Renal cortex interstitium (tissue), 11 donors: ENCODE results near the gene IMPA2. TPM values are rescaled to one million over a fixed set of nuclear protein-coding genes. Genes with fewer than 3 reads are reported as not detected.
A peak's percentile ranks its signal among the peaks of the same experiment; 100 is the strongest.
"Not testable (repeated sequence)": the region's sequence is repeated elsewhere in the genome, so short reads cannot be mapped to it uniquely, and the experiment has no call there.

ENCODE experiments used
- DNase-seq, 11 donors: peaks; one replicate each; pipeline ENCODE4 v3.0.0-alpha.2; 2013; ENCODE audit warnings: low read depth in 9 of 11, low spot score in 4 of 11; ENCODE audit errors: extremely low read depth in 1 of 11
- polyA plus RNA-seq, 3 donors: library from polyadenylated mRNA; unstranded; fragments of 120-200 nt; gene quantifications; one replicate each; pipeline ENCODE4 v1.2.1, GENCODE V29; 2013; ENCODE audit not compliant: insufficient read length in 3 of 3

IMPA2 gene
- polyA plus RNA-seq, 3 donors, result 92.3 to 128 (median 97.2) TPM

DNA sequence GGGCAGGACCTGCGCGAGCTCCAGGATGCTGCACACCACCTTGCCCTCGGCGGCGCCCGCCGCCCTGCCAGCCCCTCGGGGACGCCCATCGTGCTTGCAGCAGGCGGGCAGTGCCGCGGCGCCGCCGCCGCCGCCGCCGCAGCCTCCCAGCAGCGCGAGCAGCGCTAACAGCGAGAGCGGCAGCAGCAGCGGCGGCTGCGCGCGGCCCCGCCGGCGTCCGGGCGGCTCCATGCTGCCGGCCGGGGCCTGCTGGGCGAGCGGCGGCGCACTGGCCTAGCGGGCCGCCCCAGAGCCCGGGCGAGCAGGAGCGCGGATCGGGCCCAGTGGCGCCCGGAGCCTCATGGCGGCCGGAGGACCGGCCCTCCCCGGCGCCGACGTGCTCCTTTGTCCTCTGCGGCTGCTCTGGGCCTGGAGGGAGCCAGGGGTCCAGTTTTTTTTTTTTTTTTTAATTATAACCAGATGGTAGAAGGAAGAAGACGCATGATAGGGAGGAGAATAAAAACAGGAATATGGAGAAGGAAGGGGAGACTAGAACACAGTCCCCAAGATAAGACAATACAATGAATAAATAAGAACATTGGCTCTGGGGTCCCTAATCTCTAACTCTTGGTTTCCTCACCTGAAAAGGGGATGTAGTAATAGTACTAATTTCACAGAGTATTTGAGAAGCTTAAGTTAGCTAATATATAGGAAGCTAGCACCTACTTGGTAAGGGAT lies 95.3 kb downstream of the IMPA2 start:
- DNase-seq, result peak in 4 of 11 donors; percentile 11 to 33 (median 13)

DNA sequence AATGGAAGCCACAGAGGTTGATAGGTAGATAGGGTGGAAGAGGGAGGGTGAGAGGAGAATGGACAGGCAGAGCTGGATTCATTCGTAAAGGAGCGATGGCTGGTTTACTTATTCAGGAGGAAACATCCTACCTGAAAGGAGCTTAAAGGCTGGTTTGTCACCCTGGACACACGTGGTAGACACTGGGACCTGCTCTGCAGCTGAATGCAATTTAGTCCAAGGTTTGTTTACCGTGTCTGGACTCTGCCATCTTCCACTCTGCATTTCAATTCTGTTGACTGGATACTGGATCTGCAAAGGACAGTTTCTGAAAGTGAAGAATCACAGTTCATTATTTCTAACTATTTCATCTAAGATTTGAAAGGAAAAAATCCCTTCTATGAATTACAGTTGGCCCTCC lies 96.7 kb downstream of the IMPA2 start:
- DNase-seq, result not testable (repeated sequence)

DNA sequence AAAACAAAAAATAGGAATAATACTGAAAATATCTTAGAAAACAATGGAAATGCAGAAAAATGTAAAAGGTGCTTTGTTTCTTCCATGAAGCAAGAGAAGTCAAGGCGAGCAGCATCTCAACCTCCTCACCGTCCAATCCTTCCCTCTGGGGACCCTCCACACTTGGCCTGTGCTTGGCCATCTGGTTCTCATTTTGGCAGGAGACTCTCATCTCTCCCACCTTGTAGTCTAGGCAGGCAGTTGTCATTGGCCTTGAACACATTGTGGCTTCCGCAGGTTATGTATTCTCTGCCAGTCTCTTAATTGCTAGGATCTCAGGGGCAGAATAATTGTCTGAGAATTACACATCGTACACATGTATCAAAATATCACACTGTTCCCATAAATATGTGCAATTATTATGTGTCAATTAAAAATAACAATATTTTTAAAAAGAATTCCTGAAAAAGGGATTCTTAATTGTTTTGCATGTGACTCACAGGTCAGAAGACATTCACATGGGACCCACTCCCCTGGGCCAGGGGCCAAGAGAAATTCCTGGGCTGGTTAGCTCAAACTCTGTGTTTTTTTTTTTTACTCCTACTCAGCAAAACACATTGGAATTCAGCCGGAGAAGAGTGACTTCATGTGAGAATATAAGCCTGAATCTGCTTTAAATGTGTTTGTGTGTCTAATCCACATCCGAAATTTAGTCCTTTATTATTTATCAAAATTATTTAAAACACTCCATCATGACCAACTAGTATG lies 98.4 kb downstream of the IMPA2 start:
- peak in 1 of 11 donors; percentile 9 for DNase-seq

Other genes starting within 250 kb of the IMPA2 start
- gene CHMP1B, start 130.1 kb upstream of the IMPA2 start, polyA plus RNA-seq, result 10 to 100 TPM; 47.0 to 58.4 (median 49.1) TPM
- gene MPPE1, start 73.2 kb upstream of the IMPA2 start, polyA plus RNA-seq, result 10 to 100 TPM; 40.1 to 55.4 (median 40.6) TPM
- under 1 TPM in 2 of 3 donors, not detected in 1; 0.08 to 0.11 TPM for gene ANKRD62, start 112.3 kb downstream of the IMPA2 start, polyA plus RNA-seq